NCI-H2029 treated with DMSO at 0.1 percent for 48 hours (cell line): ENCODE results near the gene DCP1A.
"Not testable (repeated sequence)": the region's sequence is repeated elsewhere in the genome, so short reads cannot be mapped to it uniquely, and the experiment has no call there.

Source experiments
- DNase-seq: peaks from one replicate; lab custom pipeline; 2025; lab: John Stamatoyannopoulos, UW

The DCP1A gene

DNA sequence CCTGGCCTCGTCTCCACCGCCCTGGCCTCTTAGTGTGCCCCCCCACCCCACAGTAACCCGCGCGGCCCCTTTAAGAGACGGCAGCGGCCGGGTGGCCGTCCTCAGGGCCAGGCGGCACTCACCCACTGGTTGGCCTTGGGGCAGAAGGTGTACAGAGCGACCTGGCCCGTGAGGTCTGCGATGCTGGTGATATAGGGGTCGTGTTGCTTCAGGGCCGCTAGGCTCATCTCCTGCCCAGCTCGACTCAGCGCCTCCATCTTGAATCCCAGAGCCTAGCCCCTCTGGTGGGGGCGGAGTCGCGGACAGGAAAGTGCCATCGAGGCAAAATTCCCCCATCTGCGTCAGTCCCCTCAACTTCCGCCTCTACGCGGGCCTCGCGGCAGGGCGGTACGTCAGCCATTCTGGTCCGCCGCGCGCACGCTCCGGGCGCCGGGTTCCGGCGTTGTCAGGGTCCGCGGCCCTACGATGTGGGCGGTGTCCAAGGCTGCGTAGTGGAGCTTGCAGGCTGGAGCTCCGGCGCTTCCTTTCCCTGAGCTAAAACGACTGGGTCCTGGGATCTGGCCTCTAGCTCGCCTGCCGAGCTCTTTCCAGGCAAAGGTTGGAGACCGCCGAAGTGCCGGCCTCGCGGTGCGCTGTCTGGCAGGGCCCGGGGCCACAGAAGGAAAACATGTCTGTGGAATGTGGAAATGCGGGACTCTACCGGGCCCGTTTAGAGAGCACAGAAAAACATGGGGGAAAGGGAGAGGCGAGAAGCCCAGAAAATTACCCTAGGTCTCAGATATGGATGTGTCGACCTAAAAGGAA, at the start of gene DCP1A:
Gene DCP1A (minus strand): TSS at position 283 of the 804 bp plus-strand sequence. CDS start 26 bp downstream, at position 257.
- peak; percentile 41 for DNase-seq

- DNase-seq: no peak
These were observed 37.4 kb upstream of the DCP1A start for GRCh38 chr3:53384465-53385423.

GRCh38 chr3:53382106-53382505, 34.8 kb upstream of the DCP1A start:
- DNase-seq: no peak

DNA sequence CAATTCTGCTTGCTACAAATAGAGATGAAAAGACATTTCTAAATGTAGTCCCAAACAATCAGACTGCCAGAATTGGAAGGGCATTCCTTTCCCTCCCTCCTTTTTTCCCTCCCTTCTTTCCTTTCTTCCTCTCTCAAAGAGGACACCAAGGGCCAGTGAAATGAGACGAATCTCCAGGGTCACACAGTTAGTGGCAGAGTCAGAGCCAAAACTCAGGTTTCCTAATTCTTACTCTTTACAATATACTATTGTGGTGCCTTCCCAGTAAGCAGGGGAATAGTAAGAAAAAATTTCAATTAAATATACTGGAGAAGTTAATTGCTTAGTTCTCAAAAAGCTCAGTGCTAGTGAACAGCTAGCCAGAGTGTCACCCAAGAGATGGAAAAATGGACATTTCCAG, 33.0 kb upstream of the DCP1A start:
- no peak for DNase-seq

DNA sequence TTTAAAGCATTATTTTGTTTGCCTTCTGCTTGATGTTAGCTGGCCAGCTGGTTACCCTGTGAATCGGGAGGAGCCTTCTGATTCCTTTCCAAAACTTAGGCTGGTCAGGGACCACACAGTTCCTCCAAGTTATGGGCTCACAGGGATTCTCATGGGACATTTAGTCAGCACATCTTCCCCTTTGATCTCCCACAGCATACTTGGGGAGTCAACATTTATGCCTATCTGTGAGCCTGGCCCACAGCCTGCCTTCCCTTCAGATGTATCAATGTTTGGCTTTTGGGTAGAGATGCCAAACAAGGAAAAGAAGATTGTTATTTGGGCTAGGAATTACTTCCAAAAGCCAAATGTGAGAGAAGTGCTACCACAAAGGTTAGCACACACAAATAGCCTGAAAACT, 32.6 kb upstream of the DCP1A start:
- DNase-seq: no peak

- no peak for DNase-seq
These were observed 30.5 kb upstream of the DCP1A start for GRCh38 chr3:53377794-53378193.

- no peak for DNase-seq
These were observed 29.3 kb upstream of the DCP1A start for GRCh38 chr3:53376679-53377078.

DNA sequence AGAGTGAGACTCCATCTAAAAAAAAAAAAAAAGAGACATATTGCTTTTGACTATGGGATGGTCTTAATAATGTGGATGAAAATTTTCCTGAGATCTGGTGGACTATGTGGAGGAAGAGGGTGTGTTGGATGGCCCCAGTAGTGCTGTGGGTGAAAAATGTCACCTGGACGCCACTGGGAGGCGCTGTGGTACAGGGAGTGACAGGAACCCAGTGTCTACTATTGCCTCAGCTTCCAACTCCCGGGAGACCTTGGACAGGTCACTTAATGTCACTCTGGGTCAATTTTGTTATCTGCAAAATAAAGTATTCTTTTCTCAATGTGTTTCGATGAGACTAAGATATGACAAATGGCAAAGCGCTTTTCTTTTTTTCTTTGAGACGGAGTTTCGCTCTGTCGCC, 27.7 kb upstream of the DCP1A start:
- peak; percentile 6 for DNase-seq

DNA sequence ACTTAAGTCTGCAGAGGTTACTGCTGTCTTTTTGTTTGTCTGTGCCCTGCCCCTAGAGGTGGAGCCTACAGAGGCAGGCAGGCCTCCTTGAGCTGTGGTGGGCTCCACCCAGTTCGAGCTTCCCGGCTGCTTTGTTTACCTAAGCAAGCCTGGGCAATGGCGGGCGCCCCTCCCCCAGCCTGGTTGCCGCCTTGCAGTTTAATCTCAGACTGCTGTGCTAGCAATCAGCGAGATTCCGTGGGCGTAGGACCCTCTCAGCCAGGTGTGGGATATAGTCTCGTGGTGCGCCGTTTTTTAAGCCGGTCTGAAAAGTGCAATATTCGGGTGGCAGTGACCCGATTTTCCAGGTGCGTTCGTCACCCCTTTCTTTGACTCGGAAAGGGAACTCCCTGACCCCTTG, 23.4 kb upstream of the DCP1A start:
- DNase-seq: not testable (repeated sequence)

GRCh38 chr3:53361852-53362251, 14.5 kb upstream of the DCP1A start:
- DNase-seq: no peak

DNA sequence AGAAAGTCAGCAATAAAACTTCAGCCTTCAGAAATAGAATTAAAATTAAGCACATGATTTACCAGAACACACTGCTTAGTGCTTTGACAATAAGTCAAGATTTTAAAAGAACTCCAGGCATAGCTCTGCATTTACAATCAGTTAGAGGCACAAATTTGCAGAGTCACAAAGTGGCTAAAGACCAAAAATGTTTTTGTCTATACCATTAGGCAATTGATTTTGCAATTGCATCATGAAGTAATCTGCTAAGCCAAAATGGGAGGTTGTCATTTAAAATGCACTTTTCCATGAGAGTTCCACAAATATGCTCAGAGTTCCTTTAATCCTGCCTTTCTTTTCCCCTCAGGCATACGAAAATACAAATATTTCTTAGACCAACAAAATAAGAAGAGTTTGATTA, 10.1 kb upstream of the DCP1A start:
- no peak for DNase-seq

GRCh38 chr3:53354945-53355498, 7.7 kb upstream of the DCP1A start:
- DNase-seq: no peak

- DNase-seq: no peak
These were observed 5.9 kb upstream of the DCP1A start for GRCh38 chr3:53353202-53353601.

DNA sequence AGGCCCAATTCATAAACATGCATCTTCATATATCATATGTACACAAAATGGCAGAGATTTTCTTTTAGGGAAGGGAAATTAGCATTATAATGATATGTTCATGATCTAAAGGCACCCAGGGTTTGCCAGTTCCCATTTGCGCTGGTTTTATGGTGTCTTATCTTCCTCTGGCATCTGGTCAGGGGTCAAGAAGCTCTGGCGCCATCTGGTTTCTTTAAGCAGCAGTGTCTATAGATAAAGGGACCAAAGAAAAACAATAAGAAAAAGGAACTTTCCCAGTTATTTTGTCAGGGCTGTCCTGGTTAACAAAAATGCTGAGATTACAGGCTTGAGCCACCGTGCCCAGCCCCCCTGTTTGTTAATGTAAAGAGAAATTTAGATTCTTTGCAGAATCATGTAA, 3.3 kb upstream of the DCP1A start:
- no peak for DNase-seq

DNA sequence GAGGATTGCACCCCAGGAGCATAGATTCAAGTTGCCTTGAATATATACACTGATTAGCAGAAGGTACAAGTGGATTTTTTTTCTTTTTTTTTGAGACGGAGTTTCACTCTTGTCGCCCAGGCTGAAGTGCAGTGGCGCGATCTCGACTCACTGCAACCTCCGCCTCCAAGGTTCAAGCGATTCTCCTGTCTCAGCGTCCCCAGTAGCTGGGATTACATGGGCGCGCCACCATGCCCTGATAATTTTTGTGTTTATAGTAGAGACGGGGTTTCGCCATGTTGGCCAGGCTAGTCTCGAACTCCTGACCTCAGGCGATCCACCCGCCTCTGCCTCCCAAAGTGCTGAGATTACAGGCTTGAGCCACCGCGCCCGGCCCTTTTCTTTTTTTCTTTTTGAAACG, 775 bp upstream of the DCP1A start:
- DNase-seq: not testable (repeated sequence)

- no peak for DNase-seq
These were observed 452 bp downstream of the DCP1A start for GRCh38 chr3:53346922-53347260.

DNA sequence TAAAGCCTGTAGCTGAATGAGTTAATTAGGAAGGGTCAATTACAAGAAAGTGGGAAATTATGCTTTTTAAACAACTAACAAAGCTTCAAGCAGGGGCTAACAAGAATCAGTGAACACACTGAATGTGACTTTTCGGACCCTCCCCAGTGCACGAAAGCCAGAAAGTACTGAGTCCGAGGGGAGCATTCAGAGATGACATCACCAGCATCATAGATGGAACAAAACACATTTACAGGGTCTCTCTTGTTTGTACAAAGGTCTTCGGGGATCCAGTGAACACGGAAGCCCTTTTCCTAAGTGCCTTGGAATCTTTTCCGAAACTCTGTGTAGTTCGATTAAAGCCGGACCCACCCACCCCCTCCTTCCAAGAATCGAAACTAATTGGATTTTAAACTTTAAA, 829 bp downstream of the DCP1A start:
- DNase-seq: no peak

DNA sequence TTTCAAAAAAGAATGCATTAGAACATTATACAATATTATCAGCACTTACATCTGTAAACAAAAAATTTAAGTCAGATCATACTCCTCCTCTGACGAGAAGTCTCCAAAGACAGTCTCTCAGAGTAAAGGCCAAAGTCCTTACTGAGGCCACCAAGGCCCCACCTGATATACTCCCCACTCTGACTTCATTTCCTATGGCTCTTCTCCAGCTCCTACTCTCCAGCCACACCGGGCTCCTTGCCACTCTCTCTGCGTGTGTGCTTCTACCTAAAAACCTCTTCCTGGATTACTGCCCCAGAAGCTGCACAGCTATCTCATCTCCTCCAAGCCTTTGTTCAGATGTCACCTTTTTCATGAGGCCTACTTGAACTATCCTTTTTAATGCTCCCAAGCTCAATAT, 5.0 kb downstream of the DCP1A start:
- no peak for DNase-seq

- DNase-seq: no peak
These were observed 10.0 kb downstream of the DCP1A start for GRCh38 chr3:53337167-53337940.

- no peak for DNase-seq
These were observed 12.6 kb downstream of the DCP1A start for GRCh38 chr3:53334742-53335141.

DNA sequence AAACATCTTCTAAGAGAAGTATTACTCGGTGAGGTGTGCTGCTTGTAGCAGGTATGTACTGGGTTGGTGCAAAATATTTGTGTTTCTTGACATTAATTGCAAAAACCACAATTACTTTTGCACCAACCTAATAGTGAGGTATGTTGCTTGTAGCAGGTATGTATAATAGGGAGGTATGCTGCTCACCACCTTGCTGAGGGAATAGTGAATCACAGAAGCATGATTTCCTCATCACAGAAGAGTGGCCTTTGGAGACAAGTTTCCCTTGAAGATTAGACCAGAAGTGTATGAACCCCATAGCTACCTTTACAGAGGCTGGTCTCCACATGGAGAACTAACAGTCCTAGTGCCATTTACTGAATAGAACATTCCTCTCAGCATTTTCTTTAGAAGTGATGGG, 15.5 kb downstream of the DCP1A start:
- no peak for DNase-seq

DNA sequence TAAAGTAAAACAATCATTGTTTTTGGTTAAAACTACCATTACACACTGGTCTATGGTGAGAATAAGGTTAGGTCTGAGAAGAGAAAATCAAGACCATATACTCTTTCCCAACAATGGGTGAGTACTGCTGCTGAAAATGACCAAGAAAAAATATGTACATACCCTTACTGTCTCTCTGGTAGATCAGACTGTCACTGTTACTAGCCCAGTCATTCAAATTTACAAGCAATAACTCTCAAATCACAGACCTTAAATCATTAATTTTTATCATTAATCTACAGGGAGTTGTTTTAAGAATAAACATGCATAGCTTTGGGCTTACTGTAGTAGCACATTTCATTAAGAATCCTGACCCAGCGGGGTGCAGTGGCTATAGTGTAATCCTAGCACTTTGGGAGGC, 17.4 kb downstream of the DCP1A start:
- DNase-seq: no peak
